Naive thymus-derived CD4-positive, alpha-beta T cell (primary cell): ENCODE measurements around the gene FGD4. TPM values are rescaled to one million over a fixed set of nuclear protein-coding genes. Genes with fewer than 3 reads are reported as not detected.

Experiments used
- ATAC-seq: fragments of 150-1000 bp; cut with Tn5 transposase; 2 replicates; pipeline ENCODE4 v1.10.0; 2021; ENCODE audit warnings: mild to moderate bottlenecking, moderate library complexity
- CTCF ChIA-PET: fragments of 350-600 bp; sonication (Branson Sonifier 250); formaldehyde crosslinking; loops from one replicate; lab custom pipeline; 2021; ENCODE audit warnings: antibody characterized with exemption; lab: Charles Lee
- POLR2A ChIA-PET: fragments of 350-600 bp; sonication (Branson Sonifier 250); formaldehyde crosslinking; loops from one replicate; lab custom pipeline; 2021; ENCODE audit warnings: antibody characterized with exemption, inconsistent platforms; lab: Charles Lee
- DNase-seq, 9 donors: peaks; one replicate each; pipeline versions ENCODE4 v3.0.0 to v3.0.0-alpha.2; 2020 to 2022; ENCODE audit warnings: mixed read lengths in 1 of 9
- H3K27ac ChIP-seq: one replicate; pipeline ENCODE4 v1.7.0; 2013; ENCODE audit warnings: mild to moderate bottlenecking, low read depth, low read length, moderate library complexity
- H3K27me3 ChIP-seq, 2 donors: one replicate each; pipeline ENCODE4 v1.7.0; 2013; ENCODE audit warnings: low read length in 2 of 2, mild to moderate bottlenecking in 2 of 2, moderate library complexity in 2 of 2; ENCODE audit not compliant: control insufficient read depth in 2 of 2, insufficient read depth in 2 of 2
- H3K36me3 ChIP-seq, 3 experiments: 1 replicate in 2 of 3; 2 replicates in 1 of 3; pipeline ENCODE4 v1.7.0; 2013; ENCODE audit warnings: low read length in 3 of 3, mild to moderate bottlenecking in 3 of 3, moderate library complexity in 1 of 3; ENCODE audit not compliant: insufficient read depth in 3 of 3, control insufficient read depth in 2 of 3
- H3K4me1 ChIP-seq, 2 donors: one replicate each; pipeline ENCODE4 v1.7.0; 2013; ENCODE audit warnings: low read length in 2 of 2, mild to moderate bottlenecking in 2 of 2, moderate library complexity in 1 of 2; ENCODE audit not compliant: control insufficient read depth in 2 of 2, insufficient read depth in 2 of 2
- H3K4me3 ChIP-seq: 2 replicates; pipeline ENCODE4 v1.7.0; 2013; ENCODE audit warnings: mild to moderate bottlenecking, low read length
- H3K9me3 ChIP-seq, 3 experiments: 1 replicate in 2 of 3; 2 replicates in 1 of 3; pipeline ENCODE4 v1.7.0; 2013; ENCODE audit warnings: low read length in 3 of 3; ENCODE audit not compliant: control insufficient read depth in 2 of 3
- H3K27ac Mint-ChIP-seq, 9 donors: one replicate each; pipeline ENCODE4 v1.8.0; 2020 to 2022; ENCODE audit warnings: mixed read lengths in 9 of 9, mild to moderate bottlenecking in 8 of 9, moderate library complexity in 5 of 9, inconsistent platforms in 2 of 9
- H3K27me3 Mint-ChIP-seq, 5 donors: one replicate each; pipeline ENCODE4 v1.8.0; 2021 to 2022; ENCODE audit warnings: mixed read lengths in 5 of 5, mild to moderate bottlenecking in 1 of 5
- H3K36me3 Mint-ChIP-seq, 5 donors: one replicate each; pipeline ENCODE4 v1.8.0; 2020 to 2022; ENCODE audit warnings: mixed read lengths in 5 of 5, mild to moderate bottlenecking in 3 of 5, inconsistent platforms in 1 of 5
- H3K4me1 Mint-ChIP-seq, 7 donors: one replicate each; pipeline ENCODE4 v1.8.0; 2020 to 2022; ENCODE audit warnings: mixed read lengths in 7 of 7, mild to moderate bottlenecking in 3 of 7, inconsistent platforms in 1 of 7
- H3K4me3 Mint-ChIP-seq, 10 donors: one replicate each; pipeline ENCODE4 v1.8.0; 2020 to 2022; ENCODE audit warnings: mild to moderate bottlenecking in 10 of 10, mixed read lengths in 10 of 10, moderate library complexity in 6 of 10, inconsistent platforms in 2 of 10
- H3K9me3 Mint-ChIP-seq, 11 donors: one replicate each; pipeline ENCODE4 v1.8.0; 2020 to 2022; ENCODE audit warnings: mixed read lengths in 11 of 11, mild to moderate bottlenecking in 4 of 11, inconsistent platforms in 1 of 11, moderate library complexity in 1 of 11
- intact Hi-C, 2 donors: fragments of 100-400 bp; cut with micrococcal nuclease; formaldehyde crosslinking; loops; one replicate each; pipeline ENCODE4 v1.15.1; 2023
- polyA plus RNA-seq, 2 donors: library from polyadenylated mRNA; unstranded; fragments of 300-500 nt; fragmentation: Illumina TruSeq; gene quantifications; one replicate each; pipeline ENCODE4 v1.2.3, GENCODE V29; 2021
- total RNA-seq, 6 experiments: library from RNA in 5 of 6; stranded (reverse) in 5 of 6; gene quantifications; 1 replicate in 5 of 6; 2 replicates in 1 of 6; pipeline ENCODE4 v1.2.3 and lab custom pipeline; 2021 to 2026

Gene FGD4
- total and polyA plus RNA-seq, 7 experiments from 2014 or later = 0.12 to 13.7 (median 0.50) TPM; not detected in 1

DNA sequence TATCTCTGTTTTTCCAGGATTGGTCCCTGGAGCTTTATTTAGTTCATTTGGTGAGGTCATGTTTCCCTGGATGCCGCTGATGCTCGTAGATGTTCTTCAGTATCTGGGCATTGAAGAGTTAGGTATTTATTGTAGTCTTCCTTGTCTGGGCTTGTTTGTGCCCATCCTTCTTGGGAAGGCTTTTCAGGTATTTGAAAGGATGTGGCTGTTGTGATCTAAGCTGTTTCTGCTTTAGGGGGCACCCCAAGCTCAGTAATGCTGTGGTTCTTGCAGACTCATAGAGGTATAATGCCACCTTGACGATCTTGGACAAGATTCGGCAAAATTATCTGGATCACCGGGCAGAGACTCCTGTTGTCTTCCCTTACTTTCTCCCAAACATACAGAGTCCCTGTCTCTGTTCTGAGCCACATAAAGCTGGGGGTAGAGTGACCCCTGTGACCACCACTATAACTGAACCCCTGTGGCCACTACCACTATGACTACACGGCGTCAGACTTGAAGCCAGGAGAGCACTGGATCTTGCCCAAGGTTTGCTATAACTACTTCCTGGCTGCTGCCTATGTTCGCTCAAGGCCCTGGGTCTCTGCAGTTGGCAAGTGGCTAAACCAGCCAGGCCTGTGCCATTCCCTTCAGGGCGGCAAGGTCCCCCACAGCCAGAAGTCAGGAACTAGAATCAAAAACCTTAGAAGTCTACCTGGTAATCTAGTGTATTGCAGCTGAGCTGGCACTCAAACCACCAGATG is 40.9 kb downstream of the FGD4 start:
- Mint-ChIP-seq H3K4me3 (no peak overlapping the region), H3K27me3 (peaks cover 0 to 7% (median 0%) of the 10 kb centered on the region in 5 donors), H3K4me1 (no peaks in the 10 kb centered on the region), H3K36me3 (no peaks in the 10 kb centered on the region), H3K27ac (no peak overlapping the region), H3K9me3 (no peaks in the 10 kb centered on the region)
- DNase-seq (no peak), ATAC-seq (no peak)
- H3K36me3 ChIP-seq = no peaks in the 10 kb centered on the region
- H3K4me3 ChIP-seq = no peak overlapping the region
- ChIA-PET POLR2A (no interaction called here), CTCF (interaction anchor here (0.5 kb wide), 1 partner anchor 84 kb away, joined by 3 read pairs; no protein-coding TSS in a partner anchor)
- H3K27ac ChIP-seq = no peak overlapping the region
- intact Hi-C loops = no loop called here
- H3K4me1 ChIP-seq = no peaks in the 10 kb centered on the region
- no peaks in the 10 kb centered on the region for H3K27me3 ChIP-seq
- H3K9me3 ChIP-seq = no peaks in the 10 kb centered on the region

DNA sequence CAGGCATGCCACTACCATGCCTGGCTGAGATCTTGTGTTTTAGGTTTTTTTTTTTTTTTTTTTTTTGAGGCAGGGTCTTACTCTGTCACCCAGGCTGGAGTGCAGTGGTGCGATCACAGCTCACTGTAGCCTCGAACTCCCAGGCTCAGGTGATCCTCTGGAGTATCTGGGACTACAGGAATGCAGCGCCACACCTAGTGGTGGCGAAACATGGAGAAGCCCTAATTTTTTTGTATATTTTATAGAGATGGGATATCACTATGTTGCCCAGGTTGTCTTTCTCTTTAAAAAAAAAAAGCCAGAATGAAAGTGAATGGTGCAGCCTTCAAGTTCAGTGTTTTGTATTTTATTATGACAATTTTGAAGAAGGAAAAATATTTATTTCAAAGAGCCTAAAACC is 44.1 kb downstream of the FGD4 start:
- CTCF ChIA-PET = no interaction called here
- no peak overlapping the region for H3K4me3 ChIP-seq

DNA sequence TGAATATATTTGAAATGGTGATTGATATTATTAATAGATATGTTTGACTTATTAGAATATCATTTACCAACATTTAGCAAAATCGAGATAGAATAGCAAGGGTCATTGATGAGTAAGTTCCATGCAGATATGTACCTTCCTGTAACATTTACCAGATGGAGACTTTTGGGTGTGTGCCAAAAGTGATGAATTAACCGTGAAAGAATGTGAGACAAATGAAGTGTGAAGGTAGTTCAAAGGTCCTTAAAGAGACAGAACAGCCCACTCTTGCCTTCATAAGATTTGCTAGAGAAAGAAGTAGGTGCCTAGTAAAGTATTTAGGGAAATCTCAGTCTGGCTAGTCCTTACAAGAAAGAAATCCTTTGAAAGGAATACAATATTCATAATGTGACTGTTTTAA is 45.5 kb downstream of the FGD4 start:
- DNase-seq = no peak
- no peak overlapping the region for H3K4me3 ChIP-seq
- intact Hi-C loops = no loop called here
- Mint-ChIP-seq H3K27ac (no peak overlapping the region), H3K4me3 (no peak overlapping the region), H3K27me3 (peaks cover 0 to 4% (median 0%) of the 10 kb centered on the region in 5 donors), H3K9me3 (no peaks in the 10 kb centered on the region), H3K36me3 (no peaks in the 10 kb centered on the region), H3K4me1 (peaks cover 0 to 8% (median 0%) of the 10 kb centered on the region in 7 donors)
- H3K36me3 ChIP-seq = no peaks in the 10 kb centered on the region
- ChIA-PET CTCF (interaction anchor here (0.6 kb wide), 1 partner anchor 72 kb away, joined by 4 read pairs; no protein-coding TSS in a partner anchor), POLR2A (no interaction called here)
- H3K27me3 ChIP-seq = no peaks in the 10 kb centered on the region
- ATAC-seq = no peak
- no peaks in the 10 kb centered on the region for H3K9me3 ChIP-seq
- no peaks in the 10 kb centered on the region for H3K4me1 ChIP-seq
- H3K27ac ChIP-seq = no peak overlapping the region

More for the DNA sequence above, 44.1 kb downstream of the FGD4 start:
- H3K9me3 ChIP-seq = no peaks in the 10 kb centered on the region
- H3K27me3 ChIP-seq = no peaks in the 10 kb centered on the region
- H3K27ac ChIP-seq = no peak overlapping the region
- ATAC-seq (no peak), DNase-seq (no peak)
- Mint-ChIP-seq H3K4me1 (peaks cover 0 to 4% (median 0%) of the 10 kb centered on the region in 7 donors), H3K4me3 (no peak overlapping the region), H3K27ac (no peak overlapping the region), H3K9me3 (no peaks in the 10 kb centered on the region), H3K27me3 (peaks cover 0 to 4% (median 0%) of the 10 kb centered on the region in 5 donors), H3K36me3 (no peaks in the 10 kb centered on the region)
- POLR2A ChIA-PET = no interaction called here
- no peaks in the 10 kb centered on the region for H3K36me3 ChIP-seq
- intact Hi-C loops = no loop called here
- no peaks in the 10 kb centered on the region for H3K4me1 ChIP-seq

DNA sequence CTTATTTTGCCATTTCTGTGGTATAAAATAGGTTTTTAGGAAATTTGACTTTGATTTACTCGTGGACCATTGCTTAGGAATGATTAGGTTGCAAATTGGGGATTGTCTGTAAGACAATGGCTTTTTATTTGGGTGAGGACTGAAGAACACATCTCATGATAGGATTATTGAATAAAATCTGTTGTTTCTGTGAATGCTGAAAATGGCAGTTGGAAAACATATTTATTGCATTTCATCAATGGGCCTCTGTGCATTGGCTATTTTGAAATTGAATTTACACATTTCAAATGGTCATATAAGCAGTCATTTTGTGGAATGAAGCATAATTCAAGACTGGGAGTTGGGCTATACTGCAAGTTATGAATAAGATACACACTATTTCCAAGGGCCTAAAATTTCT is 46.0 kb downstream of the FGD4 start:
- H3K36me3 ChIP-seq = no peaks in the 10 kb centered on the region
- Mint-ChIP-seq H3K36me3 (no peaks in the 10 kb centered on the region), H3K4me1 (peaks cover 0 to 8% (median 0%) of the 10 kb centered on the region in 7 donors), H3K4me3 (no peak overlapping the region), H3K27me3 (peaks cover 0 to 4% (median 0%) of the 10 kb centered on the region in 5 donors), H3K27ac (no peak overlapping the region), H3K9me3 (no peaks in the 10 kb centered on the region)
- intact Hi-C loops = no loop called here
- CTCF ChIA-PET = no interaction called here
- H3K4me3 ChIP-seq = no peak overlapping the region
- H3K4me1 ChIP-seq = no peaks in the 10 kb centered on the region
- DNase-seq (no peak), ATAC-seq (no peak)
- H3K9me3 ChIP-seq = no peaks in the 10 kb centered on the region
- POLR2A ChIA-PET = no interaction called here
- H3K27me3 ChIP-seq = no peaks in the 10 kb centered on the region
- no peak overlapping the region for H3K27ac ChIP-seq

DNA sequence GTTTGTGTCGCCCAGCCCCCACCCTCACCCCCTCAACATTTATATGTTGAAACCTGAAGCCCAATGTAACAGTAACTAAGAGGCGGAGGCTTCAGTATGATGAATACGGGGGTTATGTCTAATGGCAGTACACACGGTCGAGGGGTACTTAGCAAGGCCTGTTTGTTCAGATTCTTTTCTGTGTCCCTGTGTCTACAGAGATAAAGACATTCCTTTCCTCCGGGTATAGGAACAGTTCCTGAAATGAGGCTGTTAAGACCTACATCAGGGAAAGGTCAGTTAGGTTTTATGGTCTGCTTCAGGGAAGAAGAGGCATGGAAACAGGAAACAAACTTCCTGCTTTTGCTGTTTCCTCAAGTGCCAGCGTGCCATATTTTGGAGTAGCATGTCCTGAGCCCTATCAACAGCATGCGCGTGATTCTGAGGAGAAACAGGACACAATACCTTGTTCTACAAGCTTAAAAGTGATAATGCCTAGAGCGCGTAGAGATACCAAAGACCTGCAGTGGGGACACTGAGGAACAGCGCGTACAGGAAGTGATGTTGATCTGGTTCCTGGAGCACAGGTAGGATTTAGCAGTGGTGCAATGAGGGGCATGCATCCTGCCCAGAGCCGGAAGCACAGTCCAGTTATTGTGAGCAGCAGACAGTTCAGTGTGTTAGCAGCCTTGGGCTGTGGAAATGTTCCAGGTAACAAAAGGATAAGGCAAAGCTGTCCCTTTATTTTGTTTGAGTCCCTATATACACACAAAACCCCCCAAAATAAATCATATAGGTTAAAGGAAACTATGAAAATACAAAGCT is 47.2 kb downstream of the FGD4 start:
- no peak overlapping the region for H3K4me3 Mint-ChIP-seq

DNA sequence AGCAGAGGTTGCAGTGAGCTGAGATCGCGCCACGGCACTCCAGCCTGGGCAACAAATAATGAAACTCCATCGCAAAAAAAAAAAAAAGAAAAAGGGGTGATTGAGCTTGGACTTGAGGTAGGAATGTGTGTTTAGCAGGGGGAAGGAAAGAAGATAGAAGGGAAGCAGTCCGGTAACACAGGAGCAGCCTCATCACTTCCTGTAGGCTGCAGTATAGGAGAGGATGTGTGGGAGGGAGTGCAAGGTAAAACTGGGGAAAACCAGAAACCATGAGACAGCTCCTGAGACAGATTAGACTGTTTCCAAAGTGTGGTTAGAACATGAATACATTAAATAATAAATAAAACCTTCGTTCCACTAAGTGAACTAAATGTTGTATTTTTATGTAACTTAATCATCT is 49.2 kb downstream of the FGD4 start:
- Mint-ChIP-seq H3K9me3 (no peaks in the 10 kb centered on the region), H3K36me3 (no peaks in the 10 kb centered on the region), H3K27me3 (peaks cover 0 to 8% (median 0%) of the 10 kb centered on the region in 5 donors), H3K4me3 (no peak overlapping the region), H3K27ac (no peak overlapping the region), H3K4me1 (peaks cover 0 to 8% (median 0%) of the 10 kb centered on the region in 7 donors)
- no peaks in the 10 kb centered on the region for H3K27me3 ChIP-seq
- no peaks in the 10 kb centered on the region for H3K36me3 ChIP-seq
- ChIA-PET CTCF (interaction anchor here (0.8 kb wide), 1 partner anchor 46 kb away, joined by 4 read pairs; no protein-coding TSS in a partner anchor), POLR2A (interaction anchor here (0.6 kb wide), 1 partner anchor 1008 kb away, joined by 3 read pairs; no protein-coding TSS in a partner anchor)
- DNase-seq = no peak
- no peaks in the 10 kb centered on the region for H3K9me3 ChIP-seq
- H3K4me1 ChIP-seq = no peaks in the 10 kb centered on the region
- no peak overlapping the region for H3K27ac ChIP-seq
- intact Hi-C loops = no loop called here
- ATAC-seq = no peak
- H3K4me3 ChIP-seq = no peak overlapping the region

More for the DNA sequence above, 47.2 kb downstream of the FGD4 start:
- H3K36me3 ChIP-seq = no peaks in the 10 kb centered on the region
- H3K4me1 ChIP-seq = no peaks in the 10 kb centered on the region
- H3K27me3 Mint-ChIP-seq = peaks cover 0 to 4% (median 0%) of the 10 kb centered on the region in 5 donors
- no peak for ATAC-seq
- H3K36me3 Mint-ChIP-seq = no peaks in the 10 kb centered on the region
- intact Hi-C loops = no loop called here
- no peak overlapping the region for H3K27ac Mint-ChIP-seq
- ChIA-PET POLR2A (no interaction called here), CTCF (no interaction called here)
- no peak overlapping the region for H3K4me3 ChIP-seq
- no peaks in the 10 kb centered on the region for H3K9me3 ChIP-seq
- H3K27ac ChIP-seq = no peak overlapping the region
- DNase-seq = no peak
- peaks cover 0 to 8% (median 0%) of the 10 kb centered on the region in 7 donors for H3K4me1 Mint-ChIP-seq
- no peaks in the 10 kb centered on the region for H3K27me3 ChIP-seq
- H3K9me3 Mint-ChIP-seq = no peaks in the 10 kb centered on the region
